AG04449 (cell line): Measurements from ENCODE around the gene SLC22A5.
A peak's percentile ranks its signal among the peaks of the same experiment; 100 is the strongest.

Source experiments
- CTCF ChIA-PET: fragments of 350-600 bp; formaldehyde crosslinking; extraction: SDS; loops from one replicate; lab custom pipeline; 2021; ENCODE audit warnings: antibody characterized with exemption; lab: Yijun Ruan, JAX
- POLR2A ChIA-PET: fragments of 400-600, 350-600 bp; formaldehyde crosslinking; extraction: SDS; loops from one replicate; lab custom pipeline; 2020; ENCODE audit warnings: antibody characterized with exemption, inconsistent platforms; lab: Yijun Ruan, JAX
- DNase-seq: peaks from one replicate; pipeline ENCODE4 v3.0.0-alpha.2; 2010; ENCODE audit warnings: low read depth, low spot score
- H3K4me3 ChIP-seq: 2 replicates; pipeline ENCODE4 v1.5.1; 2011; ENCODE audit warnings: low read depth, mild to moderate bottlenecking, control low read depth, low read length
- CTCF ChIP-seq: IDR thresholded peaks from one replicate; pipeline ENCODE4 v1.5.1; 2011; ENCODE audit warnings: mild to moderate bottlenecking, moderate library complexity, low read length, control low read depth, inconsistent platforms; ENCODE audit not compliant: insufficient read depth; ENCODE audit errors: missing control alignments

Gene SLC22A5

DNA sequence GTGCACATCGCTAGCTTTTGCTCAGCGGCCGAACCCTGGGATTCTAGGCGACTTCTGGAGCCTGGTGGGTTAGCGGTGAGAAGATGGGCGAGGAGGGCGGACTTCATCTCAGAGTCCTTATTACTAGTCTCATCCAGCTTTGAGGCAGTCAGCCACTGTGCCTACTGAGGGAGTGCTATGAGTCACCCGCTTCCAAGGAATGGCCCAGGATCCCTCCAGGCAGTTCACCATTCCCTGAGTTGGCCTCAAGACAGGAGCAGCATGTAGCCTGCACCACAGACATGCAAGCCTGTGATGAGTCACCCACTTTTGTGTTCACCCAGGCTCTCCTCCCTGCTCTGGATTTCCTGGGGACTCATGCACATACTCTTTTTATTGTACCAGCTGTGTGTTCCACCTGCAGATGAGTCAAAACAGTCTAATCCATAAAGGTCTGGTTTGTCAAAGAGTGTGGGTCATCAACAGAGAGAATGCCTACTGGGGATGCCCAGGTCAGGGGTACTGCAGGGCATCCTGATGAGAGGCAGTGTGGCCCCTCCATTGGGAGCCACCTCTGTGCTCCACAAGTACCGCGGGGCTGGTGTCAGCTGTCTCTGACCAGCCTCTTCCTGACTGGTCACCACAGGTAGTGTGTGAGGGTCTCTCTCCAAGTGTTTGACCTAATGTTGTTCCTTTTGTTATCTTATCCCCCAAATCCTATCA is 20.2 kb downstream of the SLC22A5 start:
- DNase-seq = peak; percentile 98

DNA sequence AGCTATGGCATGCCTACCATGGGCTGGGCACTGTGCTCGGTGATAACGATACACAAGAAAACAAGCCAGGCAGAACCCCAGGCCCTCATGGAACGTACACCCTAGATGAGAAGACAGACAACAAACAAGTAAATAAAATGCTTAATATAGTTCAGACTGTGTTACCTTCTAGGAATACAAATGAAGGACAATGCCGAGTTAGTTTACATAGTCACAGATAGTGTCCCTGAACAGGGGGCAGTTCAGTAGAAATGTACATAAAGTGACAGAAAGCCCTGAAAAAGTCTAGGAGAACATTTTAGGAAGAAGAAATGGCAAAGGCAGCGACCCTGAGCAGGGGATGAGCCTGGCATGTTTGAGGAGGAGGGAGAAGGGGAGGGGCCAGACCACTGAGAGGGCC is 21.7 kb downstream of the SLC22A5 start:
- no peak for DNase-seq
- no peak for TF ChIP-seq CTCF
- H3K4me3 ChIP-seq = no peak overlapping the region
- CTCF ChIA-PET = interaction anchor here (1.7 to 16.9 kb wide), 3 partner anchors 14 to 106 kb away, joined by 5 to 610 read pairs (median 15); partner anchors contain the start of gene IRF1
- POLR2A ChIA-PET = interaction anchor here (2.1 kb wide), 1 partner anchor 99 kb away, joined by 18 read pairs; the partner anchor contains the start of gene IRF1

More for the DNA sequence above, 20.2 kb downstream of the SLC22A5 start:
- POLR2A ChIA-PET = interaction anchor here (0.6 to 2.1 kb wide), 5 partner anchors 36 to 116 kb away, joined by 3 to 18 read pairs (median 3); partner anchors contain the start of gene IRF1
- CTCF ChIA-PET = interaction anchor here (0.7 to 16.9 kb wide), 12 partner anchors 8 to 429 kb away, joined by 3 to 610 read pairs (median 5); partner anchors contain the start of gene IRF1
- no peak for TF ChIP-seq CTCF
- H3K4me3 ChIP-seq = no peak overlapping the region

GRCh38 chr5:132391870-132392269 is 22.4 kb downstream of the SLC22A5 start:
- CTCF ChIA-PET = interaction anchor here (1.1 to 16.9 kb wide), 2 partner anchors 29 to 105 kb away, joined by 3 to 610 read pairs; partner anchors contain the start of gene IRF1
- POLR2A ChIA-PET = no interaction called here
- no peak for DNase-seq
- no peak for TF ChIP-seq CTCF
- no peak overlapping the region for H3K4me3 ChIP-seq

DNA sequence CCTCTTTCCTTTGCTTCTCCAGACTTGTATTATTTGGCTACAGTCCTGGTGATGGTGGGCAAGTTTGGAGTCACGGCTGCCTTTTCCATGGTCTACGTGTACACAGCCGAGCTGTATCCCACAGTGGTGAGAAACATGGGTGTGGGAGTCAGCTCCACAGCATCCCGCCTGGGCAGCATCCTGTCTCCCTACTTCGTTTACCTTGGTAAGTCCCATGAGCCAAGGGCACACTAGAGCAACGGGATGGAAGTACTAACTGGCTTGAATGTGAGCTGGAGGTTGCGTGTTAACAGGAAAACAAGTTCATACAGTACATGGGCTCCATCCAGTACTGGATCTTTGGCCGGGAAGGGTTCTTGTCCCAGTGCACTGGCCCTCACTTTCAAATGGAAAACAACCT is 22.9 kb downstream of the SLC22A5 start:
- CTCF ChIA-PET = interaction anchor here (1.1 to 16.9 kb wide), 3 partner anchors 19 to 104 kb away, joined by 3 to 610 read pairs (median 4); partner anchors contain the start of gene IRF1
- POLR2A ChIA-PET = no interaction called here

GRCh38 chr5:132392978-132393825 is 23.7 kb downstream of the SLC22A5 start:
- POLR2A ChIA-PET = no interaction called here
- no peak for DNase-seq
- no peak overlapping the region for H3K4me3 ChIP-seq
- CTCF ChIA-PET = interaction anchor here (1.0 to 16.9 kb wide), 3 partner anchors 15 to 104 kb away, joined by 3 to 610 read pairs (median 4); partner anchors contain the start of gene IRF1
- no peak for TF ChIP-seq CTCF

More for the DNA sequence above, 22.9 kb downstream of the SLC22A5 start:
- no peak for DNase-seq
- no peak for TF ChIP-seq CTCF
- H3K4me3 ChIP-seq = no peak overlapping the region
